LNCAP (cell line): Measurements from ENCODE around the gene URGCP.

Experiments
- TF ChIP-seq, protein P1 (sequence below): fragments of 450-650 bp; IDR thresholded peaks from 2 replicates; pipeline ENCODE4 v1.5.1; 2017; ENCODE audit warnings: mild to moderate bottlenecking

Gene URGCP

DNA sequence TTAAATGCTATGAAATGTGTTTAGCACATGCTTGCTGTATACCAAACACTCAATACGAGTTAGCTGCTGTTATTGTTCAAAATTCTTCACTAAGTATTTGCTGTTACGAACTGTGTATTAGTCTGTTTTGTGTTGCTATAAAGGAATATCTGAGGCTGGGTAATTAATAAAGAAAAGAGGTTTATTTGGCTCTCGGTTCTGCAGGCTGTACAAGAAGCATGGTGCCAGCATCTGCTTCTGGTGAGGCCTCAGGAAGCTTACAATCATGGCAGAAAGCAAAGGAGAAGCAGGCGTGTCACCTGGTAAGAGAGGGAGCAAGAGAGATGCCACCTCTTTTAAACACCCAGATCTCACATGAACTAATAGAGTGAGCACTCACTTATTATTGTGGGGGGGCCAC, 21.4 kb upstream of the URGCP start:
- TF ChIP-seq, protein P1, sequence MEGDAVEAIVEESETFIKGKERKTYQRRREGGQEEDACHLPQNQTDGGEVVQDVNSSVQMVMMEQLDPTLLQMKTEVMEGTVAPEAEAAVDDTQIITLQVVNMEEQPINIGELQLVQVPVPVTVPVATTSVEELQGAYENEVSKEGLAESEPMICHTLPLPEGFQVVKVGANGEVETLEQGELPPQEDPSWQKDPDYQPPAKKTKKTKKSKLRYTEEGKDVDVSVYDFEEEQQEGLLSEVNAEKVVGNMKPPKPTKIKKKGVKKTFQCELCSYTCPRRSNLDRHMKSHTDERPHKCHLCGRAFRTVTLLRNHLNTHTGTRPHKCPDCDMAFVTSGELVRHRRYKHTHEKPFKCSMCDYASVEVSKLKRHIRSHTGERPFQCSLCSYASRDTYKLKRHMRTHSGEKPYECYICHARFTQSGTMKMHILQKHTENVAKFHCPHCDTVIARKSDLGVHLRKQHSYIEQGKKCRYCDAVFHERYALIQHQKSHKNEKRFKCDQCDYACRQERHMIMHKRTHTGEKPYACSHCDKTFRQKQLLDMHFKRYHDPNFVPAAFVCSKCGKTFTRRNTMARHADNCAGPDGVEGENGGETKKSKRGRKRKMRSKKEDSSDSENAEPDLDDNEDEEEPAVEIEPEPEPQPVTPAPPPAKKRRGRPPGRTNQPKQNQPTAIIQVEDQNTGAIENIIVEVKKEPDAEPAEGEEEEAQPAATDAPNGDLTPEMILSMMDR = no peak

- TF ChIP-seq, protein P1 = no peak; the same call in 1 of the 2 replicates
Observed at GRCh38 chr7:43926798-43927123, 20.4 kb upstream of the URGCP start.

DNA sequence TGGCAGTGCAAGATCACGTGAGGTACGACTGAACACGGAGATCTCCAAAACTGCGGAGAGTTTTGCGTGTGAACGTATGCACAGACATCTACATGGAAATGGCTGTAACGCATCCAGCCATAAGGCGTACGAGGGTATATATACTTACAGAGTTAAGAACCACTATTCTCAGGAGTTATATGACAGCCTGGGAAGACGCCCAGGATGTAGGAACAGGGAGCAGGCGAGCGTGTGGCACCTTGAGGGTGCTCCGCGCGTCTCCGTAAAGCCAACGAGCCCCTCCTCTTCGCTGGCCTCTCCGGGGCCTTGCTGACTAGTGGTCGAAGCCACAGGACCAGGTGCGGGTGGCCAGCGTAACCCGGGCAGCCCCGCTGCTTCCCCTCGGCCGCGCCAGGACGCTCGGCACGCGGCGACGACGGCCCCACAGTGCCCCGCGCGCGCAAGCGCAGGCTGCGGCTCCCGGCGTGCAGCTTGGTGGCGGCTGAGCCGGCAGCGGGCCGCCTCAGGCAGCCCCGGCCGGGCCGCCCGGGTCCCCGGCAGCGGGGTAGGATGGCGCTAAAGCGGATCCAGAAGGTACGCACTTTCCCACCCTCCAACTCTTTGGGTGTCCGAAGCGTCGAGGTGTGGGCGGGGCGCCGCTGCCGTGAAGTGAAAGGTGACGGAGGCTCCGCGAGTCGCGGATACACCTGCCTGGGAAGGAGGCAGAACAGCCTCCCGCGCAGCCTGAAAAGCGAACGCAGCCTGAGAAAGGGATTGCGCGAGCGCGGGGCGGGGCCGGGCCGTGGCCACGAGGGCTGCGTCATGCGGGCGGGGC, 19.8 kb upstream of the URGCP start, which contains the start of gene UBE2D4:
Gene UBE2D4 (plus strand): TSS at position 453 of the 814 bp plus-strand sequence. CDS start 97 bp downstream, at position 550.
- TF ChIP-seq, protein P1 = no peak; the same call in 1 of the 2 replicates

- TF ChIP-seq, protein P1 = no peak
Observed at GRCh38 chr7:43922726-43923125, 16.3 kb upstream of the URGCP start.

DNA sequence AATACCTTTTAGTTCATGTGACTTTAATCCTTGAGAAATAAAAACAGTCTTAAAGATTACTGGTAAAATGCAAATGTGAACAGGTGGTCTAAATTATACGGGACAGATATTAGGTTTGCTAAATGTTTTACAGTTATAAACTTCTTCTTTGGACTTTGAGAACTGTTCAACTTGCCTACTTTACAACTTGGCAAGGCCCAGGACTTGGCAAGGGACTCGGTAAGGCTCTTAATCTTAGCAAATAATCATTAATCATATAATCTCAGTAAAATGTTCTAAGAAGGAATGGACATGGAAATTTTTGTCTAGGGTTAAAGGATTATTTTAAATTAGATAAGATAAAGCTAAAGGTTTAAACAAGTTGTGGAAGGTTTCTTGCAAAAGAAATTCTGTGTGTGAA, 15.0 kb upstream of the URGCP start:
- TF ChIP-seq, protein P1 = no peak

GRCh38 chr7:43915907-43916306, 9.5 kb upstream of the URGCP start:
- TF ChIP-seq, protein P1 = no peak

GRCh38 chr7:43914795-43915194, 8.4 kb upstream of the URGCP start:
- TF ChIP-seq, protein P1 = no peak
